B cell (primary cell): ENCODE measurements around the gene BBIP1.

ENCODE experiments used
- CTCF ChIP-seq: fragments of 200-600 bp; IDR thresholded peaks from one replicate; pipeline ENCODE4 v1.8.0; 2022; ENCODE audit warnings: antibody characterized with exemption, mild to moderate bottlenecking
- EZH2 ChIP-seq: IDR thresholded peaks from 2 replicates; pipeline ENCODE4 v1.6.1; 2012; ENCODE audit warnings: borderline replicate concordance, low read depth, mild to moderate bottlenecking, moderate library complexity, low read length; ENCODE audit not compliant: insufficient read depth, poor library complexity, severe bottlenecking

- TF ChIP-seq CTCF: no peak
- no peak for TF ChIP-seq EZH2
Measured at GRCh38 chr10:110867807-110868465, 51.0 kb downstream of the BBIP1 start.
